CD4-positive, alpha-beta T cell (primary cell): ENCODE data around the gene MRNIP. TPM values are rescaled to one million over a fixed set of nuclear protein-coding genes. Genes with fewer than 3 reads are reported as not detected.

Source experiments
- ATAC-seq: fragments of 200-7000 bp; cut with Tn5 transposase; one replicate; pipeline ENCODE4 v1.10.0; 2022; ENCODE audit warnings: mild to moderate bottlenecking; ENCODE audit not compliant: poor library complexity
- CTCF ChIA-PET: fragments of 350-600 bp; sonication (Branson Sonifier 250); formaldehyde crosslinking; loops from one replicate; lab custom pipeline; 2021; ENCODE audit warnings: antibody characterized with exemption, inconsistent platforms; lab: Charles Lee
- POLR2A ChIA-PET: fragments of 350-600 bp; sonication (Branson Sonifier 250); formaldehyde crosslinking; loops from one replicate; lab custom pipeline; 2021; ENCODE audit warnings: antibody characterized with exemption, inconsistent platforms; lab: Charles Lee
- DNase-seq, 14 experiments: peaks; one replicate each; pipeline ENCODE4 v3.0.0-alpha.2; 2013 to 2020; ENCODE audit warnings: mixed read lengths in 2 of 14
- H3K27ac ChIP-seq, 2 donors: one replicate each; pipeline versions ENCODE4 v1.5.1 to v1.7.0; 2013; ENCODE audit warnings: low read length in 2 of 2, low read depth in 1 of 2, mild to moderate bottlenecking in 1 of 2
- H3K27me3 ChIP-seq, 2 experiments: 1 replicate in 1 of 2; 2 replicates in 1 of 2; pipeline versions ENCODE4 v1.6.1 to v1.7.0; 2013; ENCODE audit warnings: low read length in 2 of 2, control low read depth in 1 of 2, mild to moderate bottlenecking in 1 of 2, moderate library complexity in 1 of 2; ENCODE audit not compliant: insufficient read depth in 2 of 2, control insufficient read depth in 1 of 2
- H3K36me3 ChIP-seq: one replicate; pipeline ENCODE4 v1.6.1; 2013; ENCODE audit warnings: low read length, control low read depth; ENCODE audit not compliant: insufficient read depth
- H3K4me1 ChIP-seq: one replicate; pipeline ENCODE4 v1.6.1; 2013; ENCODE audit warnings: low read length, control low read depth; ENCODE audit not compliant: insufficient read depth
- H3K4me3 ChIP-seq: one replicate; pipeline ENCODE4 v1.5.1; 2013; ENCODE audit warnings: mild to moderate bottlenecking, low read length, moderate library complexity
- H3K9me3 ChIP-seq, 2 experiments: 1 replicate in 1 of 2; 2 replicates in 1 of 2; pipeline versions ENCODE4 v1.6.1 to v1.7.0; 2013; ENCODE audit warnings: low read length in 2 of 2, mild to moderate bottlenecking in 2 of 2, control low read depth in 1 of 2, moderate library complexity in 1 of 2; ENCODE audit not compliant: control insufficient read depth in 1 of 2, insufficient read depth in 1 of 2
- H3K27ac Mint-ChIP-seq: one replicate; pipeline ENCODE4 v1.8.0; 2020; ENCODE audit warnings: mixed read lengths
- H3K27me3 Mint-ChIP-seq: one replicate; pipeline ENCODE4 v1.8.0; 2021; ENCODE audit warnings: mixed read lengths
- H3K36me3 Mint-ChIP-seq: one replicate; pipeline ENCODE4 v1.8.0; 2021; ENCODE audit warnings: low read depth, mixed read lengths
- H3K4me1 Mint-ChIP-seq: one replicate; pipeline ENCODE4 v1.8.0; 2021; ENCODE audit warnings: low read depth, mixed read lengths
- H3K4me3 Mint-ChIP-seq: one replicate; pipeline ENCODE4 v1.8.0; 2020; ENCODE audit warnings: mild to moderate bottlenecking, mixed read lengths
- H3K9me3 Mint-ChIP-seq: one replicate; pipeline ENCODE4 v1.8.0; 2020; ENCODE audit warnings: mixed read lengths
- intact Hi-C, 2 experiments: fragments of 100-400 bp; cut with DNase I in 1 of 2; cut with micrococcal nuclease in 1 of 2; formaldehyde crosslinking; loops; one replicate each; pipeline versions ENCODE4 v1.15.1 to v1.9.0; 2023 to 2025; cut with DNase I, micrococcal nuclease
- total RNA-seq, 174 experiments: library from RNA in 2 of 174; stranded (reverse) in 2 of 174; gene quantifications; one replicate each; pipeline ENCODE4 v1.2.3 and lab custom pipeline; 2021 to 2026
- TF ChIP-seq, protein P1 (sequence below): fragments of 200-600 bp; IDR thresholded peaks from one replicate; pipeline ENCODE4 v1.8.0; 2022; ENCODE audit warnings: antibody characterized with exemption, mild to moderate bottlenecking

MRNIP gene
- total RNA-seq, 2 experiments from 2014 or later, result 31.8 to 32.8 TPM

DNA sequence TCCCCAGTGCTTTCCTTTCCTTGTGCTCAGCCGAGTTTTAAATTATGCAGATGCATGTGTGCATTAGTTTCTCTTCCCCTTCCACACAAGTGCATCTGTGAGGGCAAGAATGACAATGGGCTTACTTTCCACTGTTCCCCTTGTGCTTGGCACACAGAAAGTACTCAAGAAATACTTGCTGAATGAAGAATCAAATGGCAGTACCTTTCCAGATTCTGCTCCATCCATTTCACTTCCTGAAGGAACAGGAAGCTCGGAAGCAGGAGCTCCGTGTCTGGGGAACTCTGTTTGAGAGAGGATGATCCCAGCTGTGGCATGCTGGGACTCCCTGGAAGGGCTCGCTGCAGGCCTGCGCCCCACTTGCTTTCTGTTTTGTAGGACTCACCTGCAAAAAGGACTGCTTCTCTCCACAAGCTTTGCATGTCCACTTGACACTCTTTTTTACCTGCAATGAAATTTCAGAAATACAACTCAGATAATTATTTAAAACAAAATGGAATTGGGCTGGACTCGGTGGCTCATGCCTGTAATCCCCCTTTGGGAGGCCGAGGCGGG lies 5.5 kb downstream of the MRNIP start:
- CTCF ChIA-PET, result no interaction called here
- H3K36me3 ChIP-seq, result peaks cover 43% of the 10 kb centered on the region
- H3K27ac ChIP-seq, result no peak overlapping the region
- no peaks in the 10 kb centered on the region for H3K27me3 Mint-ChIP-seq
- no peak for DNase-seq
- TF ChIP-seq, protein P1, sequence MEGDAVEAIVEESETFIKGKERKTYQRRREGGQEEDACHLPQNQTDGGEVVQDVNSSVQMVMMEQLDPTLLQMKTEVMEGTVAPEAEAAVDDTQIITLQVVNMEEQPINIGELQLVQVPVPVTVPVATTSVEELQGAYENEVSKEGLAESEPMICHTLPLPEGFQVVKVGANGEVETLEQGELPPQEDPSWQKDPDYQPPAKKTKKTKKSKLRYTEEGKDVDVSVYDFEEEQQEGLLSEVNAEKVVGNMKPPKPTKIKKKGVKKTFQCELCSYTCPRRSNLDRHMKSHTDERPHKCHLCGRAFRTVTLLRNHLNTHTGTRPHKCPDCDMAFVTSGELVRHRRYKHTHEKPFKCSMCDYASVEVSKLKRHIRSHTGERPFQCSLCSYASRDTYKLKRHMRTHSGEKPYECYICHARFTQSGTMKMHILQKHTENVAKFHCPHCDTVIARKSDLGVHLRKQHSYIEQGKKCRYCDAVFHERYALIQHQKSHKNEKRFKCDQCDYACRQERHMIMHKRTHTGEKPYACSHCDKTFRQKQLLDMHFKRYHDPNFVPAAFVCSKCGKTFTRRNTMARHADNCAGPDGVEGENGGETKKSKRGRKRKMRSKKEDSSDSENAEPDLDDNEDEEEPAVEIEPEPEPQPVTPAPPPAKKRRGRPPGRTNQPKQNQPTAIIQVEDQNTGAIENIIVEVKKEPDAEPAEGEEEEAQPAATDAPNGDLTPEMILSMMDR, result no peak
- H3K36me3 Mint-ChIP-seq, result peaks cover 16% of the 10 kb centered on the region
- no peaks in the 10 kb centered on the region for H3K27me3 ChIP-seq
- peaks cover 13% of the 10 kb centered on the region for H3K4me1 ChIP-seq
- no peak overlapping the region for H3K4me3 ChIP-seq
- peaks cover 9% of the 10 kb centered on the region for H3K4me1 Mint-ChIP-seq
- H3K4me3 Mint-ChIP-seq, result no peak overlapping the region
- no peaks in the 10 kb centered on the region for H3K9me3 Mint-ChIP-seq
- POLR2A ChIA-PET, result no interaction called here
- H3K27ac Mint-ChIP-seq, result no peak overlapping the region
- no peaks in the 10 kb centered on the region for H3K9me3 ChIP-seq
- no peak for ATAC-seq
- intact Hi-C loops, result loop anchor here (10.0 kb wide), 2 partner anchors 48 to 298 kb away; partner anchors contain the start of genes MGAT4B (in 1 of the 2) and RUFY1 (in 1 of the 2)

DNA sequence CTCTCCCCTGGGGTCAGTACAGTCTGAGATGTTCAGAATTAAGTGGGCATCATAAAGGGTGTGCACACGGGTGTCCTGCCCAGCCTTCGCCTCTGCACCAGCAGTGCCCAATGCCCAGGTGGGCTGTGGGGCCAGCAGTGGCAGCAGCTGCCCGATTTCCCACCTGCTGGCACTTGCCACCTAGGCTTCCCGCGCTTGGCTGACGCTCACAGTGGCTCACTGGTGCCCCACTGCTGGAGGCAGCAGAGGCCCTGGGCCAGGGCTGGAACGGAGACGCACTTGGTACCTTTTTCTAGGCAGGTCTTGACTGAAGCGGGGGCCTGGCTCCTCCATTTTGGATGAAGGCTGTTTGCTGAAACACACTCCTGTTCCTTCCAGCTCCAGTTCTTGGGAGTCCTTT lies 17.0 kb downstream of the MRNIP start:
- ChIA-PET CTCF (no interaction called here), POLR2A (no interaction called here)
- H3K36me3 Mint-ChIP-seq, result peaks cover 71% of the 10 kb centered on the region
- Histone ChIP-seq H3K4me1 (peaks cover 12% of the 10 kb centered on the region), H3K27ac (no peak overlapping the region), H3K36me3 (peaks cover 52% of the 10 kb centered on the region), H3K27me3 (no peaks in the 10 kb centered on the region), H3K9me3 (peaks cover 0 to 5% of the 10 kb centered on the region in 2 experiments), H3K4me3 (no peak overlapping the region)
- no peaks in the 10 kb centered on the region for H3K27me3 Mint-ChIP-seq
- H3K27ac Mint-ChIP-seq, result no peak overlapping the region
- peaks cover 2% of the 10 kb centered on the region for H3K9me3 Mint-ChIP-seq
- H3K4me1 Mint-ChIP-seq, result peaks cover 6% of the 10 kb centered on the region
- TF ChIP-seq, protein P1, result no peak
- no peak for DNase-seq
- no peak for ATAC-seq
- H3K4me3 Mint-ChIP-seq, result no peak overlapping the region
- intact Hi-C loops, result no loop called here

DNA sequence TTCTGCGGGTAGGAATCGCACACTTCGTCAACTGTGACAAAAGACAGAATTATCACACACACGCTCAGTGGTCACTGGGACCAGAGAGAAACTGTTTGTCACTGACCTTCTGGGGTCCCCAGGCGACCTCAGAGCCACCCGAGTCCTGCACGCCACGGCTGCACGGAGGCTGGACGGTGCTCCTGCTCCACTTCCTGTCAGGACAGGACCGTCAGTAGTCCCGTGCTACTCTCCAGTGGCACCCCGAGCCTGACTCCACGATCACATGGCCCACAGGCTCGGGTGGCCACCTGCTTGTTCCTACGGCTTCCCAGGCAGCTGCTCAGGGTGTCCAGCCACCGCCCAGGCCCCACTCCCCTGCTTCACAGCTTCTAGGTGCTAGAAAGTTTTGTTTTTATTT lies 17.9 kb downstream of the MRNIP start:
- Mint-ChIP-seq H3K27ac (peak overlapping the region; percentile 12), H3K9me3 (peaks cover 2% of the 10 kb centered on the region), H3K4me3 (no peak overlapping the region), H3K4me1 (peaks cover 14% of the 10 kb centered on the region), H3K36me3 (peaks cover 80% of the 10 kb centered on the region), H3K27me3 (no peaks in the 10 kb centered on the region)
- peaks cover 52% of the 10 kb centered on the region for H3K36me3 ChIP-seq
- ATAC-seq, result no peak
- H3K4me1 ChIP-seq, result peaks cover 20% of the 10 kb centered on the region
- no peak overlapping the region for H3K27ac ChIP-seq
- ChIA-PET CTCF (no interaction called here), POLR2A (no interaction called here)
- peaks cover 4 to 5% of the 10 kb centered on the region in 2 experiments for H3K9me3 ChIP-seq
- intact Hi-C loops, result no loop called here
- H3K4me3 ChIP-seq, result no peak overlapping the region
- no peak for DNase-seq
- TF ChIP-seq, protein P1, result no peak
- H3K27me3 ChIP-seq, result no peaks in the 10 kb centered on the region
